Body of pancreas (tissue), 4 donors: Measurements from ENCODE around the gene FREM3. TPM values are rescaled to one million over a fixed set of nuclear protein-coding genes. Genes with fewer than 3 reads are reported as not detected.

Experiments
- ATAC-seq: fragments of 150-250 bp; one replicate; pipeline ENCODE4 v1.9.1; 2016
- DNase-seq, 4 donors: peaks; one replicate each; pipeline ENCODE4 v3.0.0-alpha.2; 2019
- H3K27ac ChIP-seq, 4 donors: fragments of 200-600 bp; sonication (generic); 1 replicate in 3 of 4; 2 replicates in 1 of 4; pipeline versions ENCODE4 v1.5.1 to v1.6.1; 2016 to 2019; ENCODE audit warnings: mild to moderate bottlenecking in 1 of 4, mixed read lengths in 1 of 4, moderate library complexity in 1 of 4
- H3K27me3 ChIP-seq, 2 donors: fragments of 200-600 bp; sonication (generic); one replicate each; pipeline ENCODE4 v1.6.0; 2016; ENCODE audit warnings: mild to moderate bottlenecking in 1 of 2
- H3K36me3 ChIP-seq, 2 donors: fragments of 200-600 bp; sonication (generic); replicated peaks in 1 of 2; 2 replicates each; pipeline ENCODE4 v1.5.1; 2016; ENCODE audit warnings: low read depth in 2 of 2; ENCODE audit not compliant: insufficient read depth in 1 of 2
- H3K4me1 ChIP-seq: fragments of 200-600 bp; sonication (generic); one replicate; pipeline ENCODE4 v1.6.0; 2016
- H3K4me3 ChIP-seq, 2 donors: fragments of 200-600 bp; sonication (generic); 1 replicate in 1 of 2; 2 replicates in 1 of 2; pipeline ENCODE4 v1.5.1; 2016 to 2019
- H3K9me3 ChIP-seq, 3 donors: fragments of 200-600 bp; sonication (generic); 1 replicate in 2 of 3; 2 replicates in 1 of 3; pipeline ENCODE4 v1.5.1; 2016
- CTCF ChIP-seq, 7 experiments: fragments of 450-650 bp in 4 of 7; fragments of 200-600 bp in 3 of 7; sonication (generic) in 3 of 7; IDR thresholded peaks; one replicate each; pipeline ENCODE4 v1.5.1; 2016 to 2019; ENCODE audit warnings: antibody characterized with exemption in 7 of 7
- POLR2A ChIP-seq, 3 donors: fragments of 450-650 bp; IDR thresholded peaks; one replicate each; pipeline ENCODE4 v1.6.1; 2016; ENCODE audit warnings: antibody characterized with exemption in 3 of 3, mild to moderate bottlenecking in 2 of 3
- WGBS, 2 donors: methylation state at CpG; one replicate each; pipeline ENCODE4 v1.1.5; 2017; 5-methylcytosine and 5-hydroxymethylcytosine counted together
- intact Hi-C: fragments of 100-400 bp; cut with DNase I; formaldehyde crosslinking; loops from one replicate; pipeline ENCODE4 v1.15.1; 2023
- total RNA-seq, 2 donors: library from RNA; depleted of rRNA; stranded (reverse); fragments of >200 nt; gene quantifications; one replicate each; pipeline ENCODE4 v1.1.0, GENCODE V29; 2016

FREM3 gene
- total RNA-seq, 2 donors from 2014 or later = not detected

GRCh38 chr4:143549928-143550327 is 150.5 kb downstream of the FREM3 start:
- ATAC-seq (no peak), DNase-seq (no peak)
- Histone ChIP-seq H3K9me3 (no peaks in the 10 kb centered on the region), H3K4me1 (peaks cover 9% of the 10 kb centered on the region), H3K4me3 (no peak overlapping the region), H3K36me3 (peaks cover 6 to 26% of the 10 kb centered on the region in 2 donors), H3K27ac (no peak overlapping the region), H3K27me3 (no peaks in the 10 kb centered on the region)
- WGBS, 2 donors = 85 to 88% methylated on average over 2 of the region's 2 CpGs
- intact Hi-C loops = no loop called here
- TF ChIP-seq POLR2A (IDR thresholded peaks at IDR 0.05) (no peak), CTCF (IDR thresholded peaks at IDR 0.05) (no peak)

- 96 to 99% methylated on average over 3 of the region's 3 CpGs for WGBS, 2 donors
- ATAC-seq (no peak), DNase-seq (no peak)
- H3K27me3 ChIP-seq = no peaks in the 10 kb centered on the region
- H3K4me1 ChIP-seq = no peaks in the 10 kb centered on the region
- H3K9me3 ChIP-seq = no peaks in the 10 kb centered on the region
- peaks cover 3 to 43% of the 10 kb centered on the region in 2 donors for H3K36me3 ChIP-seq
- H3K4me3 ChIP-seq = no peak overlapping the region
- intact Hi-C loops = no loop called here
- H3K27ac ChIP-seq = no peak overlapping the region
- TF ChIP-seq CTCF (IDR thresholded peaks at IDR 0.05) = no peak
- TF ChIP-seq POLR2A (IDR thresholded peaks at IDR 0.05) = no peak
Measured at GRCh38 chr4:143539670-143540023, 160.8 kb downstream of the FREM3 start.

GRCh38 chr4:143538979-143539669 is 161.4 kb downstream of the FREM3 start:
- Histone ChIP-seq H3K9me3 (no peaks in the 10 kb centered on the region), H3K4me1 (no peaks in the 10 kb centered on the region), H3K36me3 (peaks cover 3 to 41% of the 10 kb centered on the region in 2 donors), H3K27ac (no peak overlapping the region), H3K27me3 (no peaks in the 10 kb centered on the region), H3K4me3 (no peak overlapping the region)
- intact Hi-C loops = no loop called here
- TF ChIP-seq POLR2A (IDR thresholded peaks at IDR 0.05) = no peak
- TF ChIP-seq CTCF (IDR thresholded peaks at IDR 0.05) = no peak
- DNase-seq = no peak
- ATAC-seq = no peak
- 89 to 91% methylated on average over 4 of the region's 4 CpGs for WGBS, 2 donors

GRCh38 chr4:143531788-143532491 is 168.5 kb downstream of the FREM3 start:
- DNase-seq = no peak

More at GRCh38 chr4:143531788-143532491, 168.5 kb downstream of the FREM3 start:
- Histone ChIP-seq H3K27ac (no peak overlapping the region), H3K36me3 (peaks cover 3 to 30% of the 10 kb centered on the region in 2 donors), H3K4me3 (no peak overlapping the region), H3K27me3 (no peaks in the 10 kb centered on the region), H3K4me1 (no peaks in the 10 kb centered on the region), H3K9me3 (no peaks in the 10 kb centered on the region)
- TF ChIP-seq POLR2A (IDR thresholded peaks at IDR 0.05) (no peak), CTCF (IDR thresholded peaks at IDR 0.05) (no peak)
- no peak for ATAC-seq
- 92 to 94% methylated on average over 2 of the region's 2 CpGs for WGBS, 2 donors
- intact Hi-C loops = no loop called here
